ENCODE measurements around the gene CARD19.
"Not testable (repeated sequence)": the region's sequence is repeated elsewhere in the genome, so short reads cannot be mapped to it uniquely, and the experiment has no call there.

CARD19 gene

GRCh38 chr9:93134015-93134739 lies 38.2 kb downstream of the CARD19 start, which contains the start of gene NINJ1:
TSS of gene NINJ1 (minus strand) at chr9:93134251. CDS start at chr9:93134217, 34 bp downstream.
- DNase-seq (ENCODE audit: low read depth), result peak; percentile 84

- no peak for DNase-seq (ENCODE audit: low read depth)
Measured at GRCh38 chr9:93134740-93135444, 38.9 kb downstream of the CARD19 start.

DNA sequence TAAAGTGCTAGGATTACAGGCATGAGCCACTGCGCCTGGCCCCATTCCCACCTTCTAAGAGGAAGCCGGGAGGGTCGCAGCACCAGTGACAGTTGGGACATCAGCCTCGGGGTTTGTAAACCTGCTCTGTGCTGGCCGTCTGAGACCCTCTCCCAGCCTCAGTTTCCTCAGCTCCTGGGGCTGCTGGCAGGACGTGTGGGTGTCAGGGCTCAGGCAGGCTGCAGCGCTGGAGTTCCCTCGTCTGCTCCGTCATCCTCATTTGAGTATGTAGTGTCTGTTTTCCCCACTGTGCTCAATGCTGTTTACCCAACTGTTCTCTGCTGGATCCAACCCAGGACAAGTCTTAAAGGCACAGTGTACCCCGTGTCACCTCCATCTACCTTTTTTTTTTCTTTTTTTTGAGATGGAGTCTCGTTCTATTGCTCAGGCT lies 40.0 kb downstream of the CARD19 start:
- DNase-seq (ENCODE audit: low read depth), result no peak

DNA sequence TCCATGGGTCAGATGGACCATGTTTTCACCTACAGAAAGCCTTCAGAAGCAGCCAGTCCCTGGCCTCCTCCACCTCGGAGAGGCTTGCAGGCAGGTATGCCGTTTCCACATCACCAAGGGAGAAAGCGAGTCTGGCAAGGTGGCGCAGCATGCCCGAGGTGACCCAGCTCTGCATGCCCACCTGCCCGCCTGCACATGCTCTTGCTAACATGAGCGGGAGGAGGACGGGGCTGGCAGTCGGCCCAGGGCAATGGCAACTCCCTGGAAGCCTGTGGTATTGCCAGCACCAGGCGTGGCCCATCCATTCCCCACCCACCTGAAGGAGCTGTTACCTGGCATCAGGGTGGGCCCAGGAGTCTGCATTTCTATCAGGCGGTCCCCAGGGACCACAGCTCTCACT lies 41.3 kb downstream of the CARD19 start:
- DNase-seq (ENCODE audit: low read depth), result no peak

GRCh38 chr9:93138171-93138764 lies 42.3 kb downstream of the CARD19 start:
- DNase-seq (ENCODE audit: low read depth), result no peak

- no peak for DNase-seq (ENCODE audit: low read depth)
Measured at GRCh38 chr9:93139365-93140182, 43.6 kb downstream of the CARD19 start.

- DNase-seq (ENCODE audit: low read depth), result no peak
Measured at GRCh38 chr9:93141771-93142483, 45.9 kb downstream of the CARD19 start.

- DNase-seq (ENCODE audit: low read depth), result peak; percentile 26
Measured at GRCh38 chr9:93143830-93144530, 48.0 kb downstream of the CARD19 start.

- not testable (repeated sequence) for DNase-seq (ENCODE audit: low read depth)
Measured at GRCh38 chr9:93146696-93147095, 50.7 kb downstream of the CARD19 start.

DNA sequence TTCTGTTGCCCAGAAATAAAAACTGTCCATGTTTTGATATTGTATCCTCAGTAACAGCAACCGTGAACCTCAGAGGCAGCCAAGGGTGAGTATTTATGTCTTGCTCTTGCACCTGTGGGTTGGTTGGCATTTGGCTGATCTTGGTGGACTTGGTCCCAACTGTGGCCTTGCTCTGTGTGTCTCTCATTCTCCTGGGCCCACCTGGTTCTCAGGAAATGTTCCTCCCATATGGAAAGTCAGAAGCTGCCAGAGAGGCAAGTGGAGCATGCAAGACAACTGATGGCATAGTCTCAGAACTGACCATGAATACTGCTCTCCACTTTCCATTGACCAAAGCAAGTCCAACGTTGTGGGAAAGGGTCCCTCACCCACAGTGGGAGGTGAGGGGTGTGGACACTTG lies 51.6 kb downstream of the CARD19 start:
- DNase-seq (ENCODE audit: low read depth), result no peak

DNA sequence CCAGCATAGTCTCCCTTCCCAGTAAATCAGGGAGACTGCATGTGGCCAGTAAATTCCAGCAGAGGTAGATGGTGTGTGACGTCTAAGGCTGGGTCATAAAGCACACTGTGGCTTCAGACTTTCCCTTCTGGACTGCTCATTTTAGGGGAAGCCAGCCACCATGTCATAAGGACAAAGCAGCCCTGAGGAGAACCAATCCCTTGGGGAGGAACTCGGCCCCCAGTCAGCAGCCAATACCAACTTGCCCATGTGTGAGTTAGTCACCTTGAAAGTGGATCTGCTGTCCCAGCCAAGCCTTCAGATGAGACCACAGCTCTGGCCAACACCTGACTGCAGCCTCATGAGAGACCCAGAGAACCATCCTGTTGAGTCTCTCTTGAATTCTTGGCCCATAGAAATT lies 52.7 kb downstream of the CARD19 start:
- DNase-seq (ENCODE audit: low read depth), result no peak

GRCh38 chr9:93149361-93149760 lies 53.3 kb downstream of the CARD19 start:
- no peak for DNase-seq (ENCODE audit: low read depth)

DNA sequence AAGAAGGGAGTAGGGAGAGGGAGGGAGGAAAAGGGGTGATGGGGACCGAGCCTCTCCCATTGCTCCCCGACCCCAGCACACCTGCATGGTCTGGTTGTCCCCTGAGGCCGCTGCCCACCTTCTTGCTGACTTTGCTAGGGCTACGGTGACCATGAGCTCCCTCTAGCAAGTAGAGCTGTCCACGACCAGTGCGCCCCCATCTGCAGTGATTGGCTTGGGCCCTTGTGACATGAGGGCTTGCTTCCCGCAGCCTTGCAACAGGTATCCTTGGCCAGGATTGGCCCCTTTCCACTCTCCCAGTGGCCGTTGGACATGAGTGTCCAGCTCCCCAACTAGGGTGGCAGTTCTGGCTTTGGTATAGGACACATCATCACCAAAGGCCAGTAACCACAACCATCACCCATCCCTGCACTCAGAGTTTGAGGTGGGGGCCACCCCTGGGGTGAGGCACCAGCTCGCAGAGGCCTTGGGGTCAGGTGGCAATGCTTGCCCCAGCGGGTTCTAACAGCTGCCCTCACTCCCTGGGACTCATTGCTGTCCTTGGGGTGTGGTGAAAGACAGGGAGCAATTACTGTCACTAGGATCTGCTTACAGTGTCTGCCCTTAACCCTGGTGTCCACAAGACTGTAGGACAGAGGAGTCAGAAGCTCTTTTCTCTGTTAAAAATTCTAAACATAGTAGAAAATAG lies 55.2 kb downstream of the CARD19 start:
- no peak for DNase-seq (ENCODE audit: low read depth)

GRCh38 chr9:93154293-93154903 lies 58.4 kb downstream of the CARD19 start:
- no peak for DNase-seq (ENCODE audit: low read depth)

DNA sequence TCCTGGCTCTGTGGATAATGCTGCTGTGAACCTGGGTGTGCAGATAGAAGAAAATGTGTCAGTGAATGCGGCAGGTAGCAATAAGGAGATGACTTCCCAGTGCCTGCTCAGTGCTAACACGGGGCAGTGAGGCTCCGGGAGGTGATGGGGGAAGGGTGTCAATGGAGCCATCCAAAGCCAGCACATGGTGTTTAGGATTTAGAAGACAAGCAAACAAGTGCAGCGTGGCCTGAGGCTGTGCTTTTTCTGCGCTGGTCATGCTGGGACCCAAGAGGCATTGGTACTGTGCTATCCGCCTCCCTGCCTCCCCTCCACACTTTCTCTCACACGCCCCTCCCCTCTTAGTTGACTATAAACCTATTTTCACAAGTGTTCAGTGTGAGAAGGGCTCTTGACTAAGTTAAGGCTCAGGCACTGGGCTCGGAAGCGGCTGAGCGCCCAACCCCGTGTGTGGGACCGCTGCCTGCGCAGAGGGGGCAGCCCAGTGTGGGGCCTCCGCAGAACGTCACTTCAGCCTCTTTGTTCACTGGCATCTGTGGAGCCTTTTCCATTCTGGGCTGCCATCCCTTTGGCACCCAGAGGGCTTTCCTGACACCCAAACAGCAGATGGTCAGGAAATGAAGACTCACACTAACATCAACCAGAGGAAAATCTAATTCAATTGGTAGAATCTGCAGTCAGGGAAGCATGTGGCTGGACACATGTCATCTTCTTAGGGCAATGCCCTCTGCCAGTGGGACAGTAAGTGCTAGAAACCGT lies 59.9 kb downstream of the CARD19 start:
- no peak for DNase-seq (ENCODE audit: low read depth)

DNA sequence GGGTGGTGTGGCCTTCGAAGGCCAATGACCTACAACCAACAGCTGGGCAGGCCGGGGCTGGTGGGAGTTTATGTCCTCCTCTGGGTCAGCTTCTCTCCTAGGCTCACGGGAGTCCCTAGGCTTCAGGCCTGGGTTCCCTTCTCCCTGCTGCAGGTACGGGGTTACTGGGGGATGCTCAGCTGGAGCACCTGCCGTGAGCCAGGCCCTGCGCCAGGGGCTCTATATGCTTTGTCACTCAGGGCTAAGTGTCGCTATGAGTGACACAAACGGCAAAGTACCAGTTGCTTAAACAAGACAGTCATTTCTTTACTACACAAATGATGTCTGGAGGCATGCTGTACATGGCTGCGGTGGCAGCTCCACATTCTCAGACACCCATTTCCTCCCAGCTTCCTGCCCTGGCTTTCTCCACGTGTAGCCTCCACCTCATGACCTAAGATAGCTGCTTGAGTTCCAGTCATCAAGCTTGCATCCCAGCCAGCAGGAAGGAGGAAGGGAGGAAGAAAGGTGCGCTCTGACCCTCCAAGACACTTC lies 60.5 kb downstream of the CARD19 start:
- DNase-seq (ENCODE audit: low read depth), result no peak

GRCh38 chr9:93159601-93160471 lies 63.8 kb downstream of the CARD19 start:
- peak; percentile 44 for DNase-seq (ENCODE audit: low read depth)
